ENCODE measurements around the gene DCC.

Gene DCC

GRCh38 chr18:52824126-52824525, 484.1 kb downstream of the DCC start:
- no peak for DNase-seq (ENCODE audit: low read depth in 2 of 2)

DNA sequence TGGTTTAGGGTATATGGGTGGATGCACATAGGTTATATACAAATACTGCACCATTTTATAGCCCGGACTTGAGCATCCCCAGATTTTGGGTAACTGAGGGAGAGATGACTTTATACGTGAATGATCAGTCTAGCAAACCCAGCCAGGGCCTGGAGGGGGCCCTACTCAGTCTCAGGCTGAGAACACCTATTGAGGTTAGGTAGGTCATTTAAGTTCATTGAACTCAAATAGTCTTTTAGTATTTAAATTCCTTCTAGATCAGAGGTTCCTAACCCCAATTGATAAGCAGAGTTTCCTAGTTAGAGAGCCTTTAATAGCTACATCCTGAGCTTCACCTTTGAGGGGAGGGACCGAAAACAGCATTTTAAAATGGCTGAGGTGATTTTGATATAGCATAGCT, 487.0 kb downstream of the DCC start:
- DNase-seq (ENCODE audit: low read depth in 2 of 2) = no peak

DNA sequence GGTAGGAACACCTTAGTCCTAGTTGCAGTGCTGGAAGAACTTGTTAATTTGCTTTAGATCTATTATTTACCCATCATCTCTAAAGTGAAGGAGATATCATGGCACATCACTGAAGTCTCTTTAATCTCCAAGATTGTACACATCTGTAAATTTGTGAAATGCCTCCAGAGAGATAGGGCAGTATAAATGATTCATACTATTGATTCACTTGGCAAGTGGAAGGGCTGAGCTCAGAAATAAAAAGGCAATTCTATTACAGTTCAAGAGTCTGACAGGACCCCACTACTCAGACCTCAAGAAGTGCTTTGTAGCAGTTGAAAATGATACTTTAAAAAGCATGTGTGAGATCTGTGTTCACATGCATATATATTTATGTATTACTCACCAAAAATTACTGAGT, 489.3 kb downstream of the DCC start:
- DNase-seq (ENCODE audit: low read depth in 2 of 2) = no peak

DNA sequence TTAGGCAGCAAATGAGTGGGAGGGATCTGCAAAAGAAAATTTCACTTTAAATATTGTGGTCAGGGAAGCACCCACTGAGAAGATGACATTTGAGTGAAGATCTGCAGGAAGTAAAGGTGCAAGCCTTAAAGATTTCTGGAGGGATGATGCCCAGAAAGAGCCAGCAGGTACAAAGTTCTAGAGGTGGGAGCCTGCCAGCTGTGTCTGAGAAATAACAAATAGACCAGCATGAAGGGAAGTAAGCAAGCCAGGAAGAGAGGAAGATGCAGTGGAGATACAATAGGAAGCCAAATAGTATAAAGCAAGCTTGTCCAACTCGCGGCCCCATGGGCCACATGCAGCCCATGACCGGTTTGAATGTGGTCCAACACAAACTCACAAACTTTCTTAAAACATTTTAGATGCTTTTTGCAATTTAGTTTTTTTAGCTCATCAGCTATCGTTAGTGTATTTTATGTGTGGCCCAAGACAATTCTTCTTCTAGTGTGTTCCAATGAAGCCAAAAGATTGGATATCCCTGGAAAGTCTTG, 489.9 kb downstream of the DCC start:
- no peak for DNase-seq (ENCODE audit: low read depth in 2 of 2)

DNA sequence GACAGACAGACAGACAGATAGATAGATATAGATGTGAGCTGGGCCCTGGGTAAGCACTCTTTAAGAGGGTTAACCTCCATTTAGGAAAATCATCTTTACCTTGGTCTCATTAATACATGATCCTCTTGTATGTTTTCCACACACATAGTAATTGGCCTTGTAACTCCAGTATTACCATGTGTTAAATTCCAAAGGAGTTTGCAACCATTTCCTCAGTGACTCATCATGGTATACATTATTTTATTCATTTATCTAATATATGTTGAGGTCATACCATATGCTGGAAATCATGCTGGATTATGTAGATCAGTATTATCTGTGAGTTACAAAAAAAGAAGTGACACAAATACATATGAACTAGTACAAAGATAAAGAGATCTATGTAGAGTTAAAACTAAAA, 504.3 kb downstream of the DCC start:
- DNase-seq (ENCODE audit: low read depth in 2 of 2) = no peak

GRCh38 chr18:52845036-52845435, 505.0 kb downstream of the DCC start:
- no peak for DNase-seq (ENCODE audit: low read depth in 2 of 2)

DNA sequence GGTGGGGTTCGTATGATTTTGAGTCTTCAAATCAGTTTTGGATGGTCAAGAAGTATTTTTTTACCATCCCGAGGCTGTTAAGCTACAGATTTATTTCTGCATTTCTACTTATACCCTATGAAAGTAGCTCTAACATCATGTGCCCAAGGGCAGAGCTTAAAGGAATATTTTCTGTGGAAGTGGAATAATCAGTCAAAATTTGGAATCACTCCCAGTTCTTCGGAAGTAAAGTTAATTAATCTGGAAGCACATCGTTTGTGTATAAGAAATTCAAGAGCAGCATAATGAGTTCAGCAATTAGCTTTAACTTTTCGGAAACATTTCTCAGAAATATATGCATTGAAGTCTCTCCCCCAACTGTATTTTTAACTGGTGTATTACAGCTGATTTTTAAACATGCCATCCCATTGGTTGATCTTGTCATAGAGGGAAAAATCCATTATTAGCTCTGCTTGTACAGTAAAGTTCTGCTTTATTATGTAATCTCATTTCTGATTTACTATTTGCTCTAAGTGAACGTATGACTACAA, 510.1 kb downstream of the DCC start:
- DNase-seq (ENCODE audit: low read depth in 2 of 2) = no peak

DNA sequence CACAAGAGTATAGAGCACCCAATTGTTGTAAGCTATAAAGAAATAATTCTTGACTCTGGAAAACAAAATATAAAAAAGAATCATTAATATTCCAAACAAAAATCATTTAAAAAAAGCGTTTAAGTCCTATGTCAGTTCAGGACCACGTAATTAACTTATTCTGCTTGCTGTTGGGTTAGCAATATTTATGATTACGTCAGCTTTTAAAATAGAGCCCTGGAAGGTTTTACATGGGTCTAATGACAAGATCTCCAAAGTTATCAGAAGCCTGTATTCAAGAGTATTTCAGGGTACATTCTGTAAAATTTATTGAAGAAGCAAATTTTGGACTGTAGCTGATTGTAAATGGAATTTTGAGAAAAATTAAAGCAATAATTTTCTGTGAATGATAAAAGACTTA, 521.6 kb downstream of the DCC start:
- DNase-seq (ENCODE audit: low read depth in 2 of 2) = no peak

DNA sequence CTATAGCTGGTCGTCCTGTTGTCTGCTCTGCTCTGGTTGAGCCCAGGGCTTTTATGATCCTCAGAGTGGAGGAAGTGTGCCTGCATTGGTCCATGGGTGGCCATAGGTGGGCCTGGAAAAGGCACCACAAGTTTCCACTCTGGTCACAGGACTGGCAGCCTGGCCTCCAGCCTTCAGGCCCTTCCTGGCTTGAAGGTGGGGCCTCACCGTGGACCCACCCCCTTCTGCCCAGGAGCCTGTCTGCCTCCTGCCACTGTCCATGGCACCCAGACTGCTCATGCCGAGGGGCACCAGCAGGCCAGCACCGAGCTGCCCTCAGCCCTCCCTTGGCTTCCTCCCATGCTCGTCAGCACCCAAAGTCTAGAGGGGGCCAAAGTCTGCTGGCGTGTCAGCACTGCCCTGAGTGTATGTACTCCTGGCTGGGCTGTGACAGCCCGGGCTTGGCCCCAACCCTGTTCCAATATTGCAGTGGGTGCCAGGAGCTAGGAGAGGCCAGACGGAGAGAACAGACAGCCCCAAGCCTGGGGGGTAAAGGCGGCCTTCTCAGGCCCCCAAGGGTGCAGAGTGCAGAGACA, 529.4 kb downstream of the DCC start:
- DNase-seq (ENCODE audit: low read depth in 2 of 2) = no peak

DNA sequence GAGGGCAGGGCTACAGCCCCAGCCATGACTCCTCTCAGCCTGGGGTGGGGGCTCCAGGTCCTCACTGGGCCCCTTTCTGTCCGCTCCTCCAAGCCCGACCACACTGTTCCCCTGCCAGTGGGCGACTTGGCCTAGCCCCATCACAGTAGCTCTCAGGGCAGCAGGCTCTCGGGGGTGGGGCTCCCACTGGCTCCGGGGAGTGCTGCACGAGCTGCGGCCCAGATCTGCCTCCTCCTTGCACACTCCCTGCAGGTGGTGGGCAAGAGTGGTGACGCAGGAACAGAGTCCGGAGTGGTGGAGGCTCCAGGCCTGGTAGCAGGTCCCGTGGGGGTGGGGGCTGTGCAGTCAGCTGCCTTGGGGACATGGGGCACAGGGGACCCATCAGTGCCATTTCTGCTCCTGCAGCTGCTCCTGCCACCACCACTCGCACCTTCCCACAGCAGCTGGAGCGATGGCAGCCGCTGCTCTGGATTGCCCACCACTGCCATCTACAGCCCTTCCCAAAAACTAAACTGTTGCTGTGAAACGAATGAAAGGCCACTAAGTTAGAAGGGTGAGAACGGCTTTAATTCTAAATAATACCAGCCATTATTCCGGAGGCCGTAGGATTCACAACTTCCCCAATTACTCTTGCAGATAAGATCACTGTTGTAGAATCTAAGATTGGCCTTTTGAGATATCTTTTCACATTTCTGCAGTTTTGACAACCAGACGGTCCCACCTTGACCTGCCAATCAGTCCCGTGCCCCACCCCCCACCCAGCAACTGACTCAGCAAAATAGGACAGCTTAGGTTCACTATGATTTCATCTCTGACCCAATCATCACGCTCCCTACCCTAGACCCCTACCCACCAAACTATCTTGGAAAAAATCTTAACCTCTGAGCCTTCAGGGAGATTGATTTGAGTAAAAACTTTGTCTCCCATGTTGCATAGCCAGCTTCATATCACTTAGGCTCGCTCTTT, 530.2 kb downstream of the DCC start:
- no peak for DNase-seq (ENCODE audit: low read depth in 2 of 2)

DNA sequence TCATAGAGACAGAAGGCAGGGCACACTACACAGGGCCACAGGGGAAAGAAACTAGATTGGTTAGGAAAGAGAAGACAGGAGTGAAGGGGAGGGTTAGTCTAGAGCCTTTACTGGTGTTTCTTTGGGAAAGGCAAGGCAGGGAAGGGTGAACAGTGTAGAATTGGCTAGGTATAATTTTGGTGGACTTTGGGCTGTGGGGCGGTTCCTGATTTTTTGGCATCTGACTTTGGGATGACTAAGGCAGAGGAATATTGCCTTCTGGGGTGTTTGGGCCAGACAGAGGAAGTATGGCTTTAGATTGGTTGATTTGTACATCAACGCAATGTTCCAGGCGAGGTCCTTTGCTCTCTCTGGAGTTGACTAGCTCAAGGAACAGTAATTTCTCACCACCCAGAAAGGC, 534.8 kb downstream of the DCC start:
- DNase-seq (ENCODE audit: low read depth in 2 of 2) = no peak

DNA sequence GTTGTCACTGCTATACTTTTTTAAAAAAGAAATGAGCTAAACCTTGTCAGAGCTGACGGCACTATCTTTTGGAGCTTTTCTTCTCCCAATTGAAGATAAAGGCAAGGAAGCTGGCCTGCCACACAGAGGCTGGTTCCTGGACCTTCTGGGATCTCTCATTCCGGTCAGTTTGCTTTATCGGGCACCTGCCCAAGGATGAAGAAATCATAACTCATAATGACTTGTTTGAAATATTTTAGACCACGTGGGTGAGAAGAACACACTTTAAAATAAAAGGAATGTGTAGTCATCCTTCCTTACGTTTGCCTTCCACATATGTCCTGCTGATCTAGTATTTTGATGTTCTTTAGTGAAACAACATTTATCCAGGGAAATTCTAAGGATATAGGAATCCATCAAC, 535.7 kb downstream of the DCC start:
- DNase-seq (ENCODE audit: low read depth in 2 of 2) = no peak

DNA sequence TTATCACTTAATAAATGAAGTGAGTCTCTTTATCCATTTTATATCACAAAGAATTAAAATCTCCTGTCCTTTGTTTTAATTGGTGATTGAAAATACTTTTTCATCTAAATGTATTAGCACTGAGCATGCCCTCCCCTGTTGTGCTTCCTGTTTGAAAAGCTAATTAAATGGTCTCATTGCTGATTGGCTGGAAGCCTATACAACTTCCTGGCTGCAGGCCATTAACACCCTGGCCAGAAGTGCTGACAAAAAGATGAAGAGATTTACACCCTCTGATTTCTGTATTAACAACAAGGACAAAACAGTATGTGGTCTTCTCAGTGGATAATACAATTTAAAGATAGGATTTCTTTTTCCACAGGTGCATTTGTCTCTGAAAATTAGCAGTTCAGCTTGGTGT, 548.0 kb downstream of the DCC start:
- no peak for DNase-seq (ENCODE audit: low read depth in 2 of 2)

DNA sequence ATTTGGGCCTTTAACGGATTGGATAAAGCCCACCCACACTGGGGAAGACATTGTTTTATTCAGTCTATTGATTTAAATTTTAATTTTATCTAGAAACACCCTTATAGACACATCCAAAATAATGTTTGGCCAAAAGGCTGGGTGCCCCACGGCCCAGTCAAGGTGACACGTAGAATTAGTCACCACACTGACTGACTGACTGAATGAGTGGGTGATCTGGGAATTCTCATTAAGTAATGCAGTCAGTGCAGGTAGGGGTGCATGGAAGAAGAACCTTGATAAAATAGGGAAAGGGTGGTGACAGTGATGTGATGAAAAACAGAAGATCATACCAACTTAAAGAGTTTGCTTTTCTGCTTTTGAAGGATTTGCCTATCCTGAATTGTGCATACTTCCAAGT, 554.8 kb downstream of the DCC start:
- DNase-seq (ENCODE audit: low read depth in 2 of 2) = no peak

DNA sequence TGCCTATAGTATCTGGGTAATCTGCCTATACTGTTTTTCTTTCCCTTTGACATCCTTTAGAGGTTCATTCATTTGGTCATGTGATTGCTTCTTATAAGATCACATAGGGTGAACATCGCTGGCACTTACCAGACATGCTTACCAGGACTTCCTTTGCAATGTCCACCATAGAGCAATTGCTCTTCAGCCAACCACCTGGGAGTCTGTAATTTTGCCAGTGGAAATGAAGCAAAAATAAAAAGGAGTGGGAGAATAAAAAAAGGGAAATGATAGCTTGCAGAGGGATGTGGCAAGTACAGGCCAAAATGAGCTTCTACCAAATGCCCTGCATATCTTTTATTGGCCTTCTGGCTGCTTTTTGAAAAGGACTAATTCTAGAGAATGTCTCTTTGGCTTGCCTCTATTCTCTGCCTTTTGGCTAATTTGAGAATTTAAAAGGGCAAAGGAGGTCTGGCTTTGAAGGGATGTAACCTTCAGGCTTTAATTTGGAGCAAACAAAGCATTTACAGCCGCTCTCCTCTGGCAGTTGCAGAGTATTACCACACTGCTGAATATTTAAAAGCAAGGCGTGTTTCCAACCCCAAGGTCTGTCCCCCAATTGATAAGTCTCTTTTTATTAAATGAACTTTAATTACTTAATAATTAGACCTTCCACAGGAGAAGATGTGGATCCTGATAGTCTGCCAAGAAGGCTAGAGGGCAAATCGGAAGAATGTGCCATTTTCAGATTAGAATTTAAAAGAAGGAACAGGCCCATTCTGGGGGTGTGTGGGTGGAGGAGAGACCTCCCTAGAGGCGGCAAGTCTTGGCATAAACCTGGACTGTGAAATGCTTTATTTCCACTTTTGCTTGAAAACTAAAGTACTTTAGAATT, 557.9 kb downstream of the DCC start:
- no peak for DNase-seq (ENCODE audit: low read depth in 2 of 2)

DNA sequence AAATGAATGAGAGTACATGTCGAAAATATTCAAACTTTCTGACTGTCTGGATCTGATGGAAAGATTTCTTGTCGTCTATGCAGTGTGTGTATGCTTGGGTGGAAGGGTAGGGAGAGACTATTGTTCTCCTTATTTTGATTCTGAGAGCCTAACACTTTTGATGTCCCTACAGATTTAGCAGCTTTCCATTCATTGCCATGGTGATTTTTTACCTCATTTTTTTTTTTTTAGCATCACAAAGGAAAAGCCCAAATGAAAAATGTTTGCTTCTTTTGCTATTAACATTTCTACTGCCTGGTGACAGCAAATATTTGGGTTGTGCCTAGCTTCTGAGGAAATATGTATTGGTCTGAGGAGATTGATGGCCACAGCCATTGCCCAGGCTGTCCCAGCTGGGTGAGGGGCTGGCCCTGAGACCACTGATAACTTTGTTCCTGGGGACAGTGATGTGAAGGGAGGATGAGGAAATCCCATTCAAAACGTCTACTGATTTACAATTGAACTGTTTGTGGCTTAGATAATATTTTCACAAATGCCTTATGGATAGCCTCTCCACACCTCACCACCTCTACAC, 558.6 kb downstream of the DCC start:
- DNase-seq (ENCODE audit: low read depth in 2 of 2) = no peak

DNA sequence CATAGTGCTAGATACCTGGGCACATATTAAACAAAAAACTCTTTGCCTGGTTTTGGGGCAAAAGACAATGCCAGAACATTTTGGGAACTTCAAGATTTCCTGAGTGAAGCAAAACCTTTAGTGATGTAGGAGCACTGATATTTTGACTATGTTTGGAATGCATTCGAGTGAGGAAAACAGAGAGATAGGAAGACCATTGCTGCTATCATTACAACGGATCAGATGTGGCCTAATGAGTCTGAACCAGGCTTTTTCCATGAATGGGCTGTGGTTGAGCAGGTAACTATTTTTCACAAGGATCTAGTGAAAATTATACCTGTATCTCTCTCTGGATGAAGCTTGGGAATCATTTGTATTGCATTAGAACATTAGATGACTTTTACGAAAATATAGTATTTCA, 562.2 kb downstream of the DCC start:
- DNase-seq (ENCODE audit: low read depth in 2 of 2) = no peak

- no peak for DNase-seq (ENCODE audit: low read depth in 2 of 2)
These were observed 563.9 kb downstream of the DCC start for GRCh38 chr18:52903857-52904256.

DNA sequence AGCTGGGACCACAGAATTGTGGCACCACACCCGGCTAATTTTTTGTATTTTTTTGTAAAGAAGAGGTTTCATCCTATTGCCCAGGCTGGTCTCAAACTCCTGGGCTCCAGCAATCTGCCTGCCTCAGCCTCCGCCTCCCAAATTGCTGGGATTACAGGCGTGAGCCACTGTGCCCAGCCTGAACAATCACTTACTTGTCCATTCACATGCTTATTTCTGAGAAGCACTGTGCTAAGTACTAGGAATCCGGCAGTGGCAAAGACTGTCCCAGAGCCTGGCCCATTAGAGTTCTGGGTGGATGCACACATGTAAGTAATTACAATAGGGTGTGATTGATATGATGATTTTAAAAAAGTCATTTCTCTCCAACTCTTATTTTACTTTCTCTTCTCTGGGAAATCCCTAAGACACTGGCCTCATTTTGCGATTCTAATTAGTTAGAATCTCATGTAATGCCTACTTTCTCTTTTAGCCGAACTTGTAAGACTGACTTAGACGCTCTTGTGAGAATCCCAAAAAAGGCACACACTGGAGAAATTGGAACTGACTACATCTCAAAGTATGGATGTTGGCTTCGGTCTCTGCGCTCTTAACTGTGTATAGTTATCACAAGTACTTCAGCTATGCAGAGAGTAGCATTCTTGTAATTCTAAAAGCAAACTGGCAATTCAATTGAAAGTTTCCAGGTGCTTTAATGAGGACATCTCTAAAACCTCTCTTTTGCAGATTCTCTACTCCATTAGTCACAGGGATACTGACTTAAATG, 567.7 kb downstream of the DCC start:
- no peak for DNase-seq (ENCODE audit: low read depth in 2 of 2)

- DNase-seq (ENCODE audit: low read depth in 2 of 2) = no peak
These were observed 574.2 kb downstream of the DCC start for GRCh38 chr18:52914148-52914547.

GRCh38 chr18:52920665-52921064, 580.7 kb downstream of the DCC start:
- no peak for DNase-seq (ENCODE audit: low read depth in 2 of 2)

All from stimulated activated CD4-positive, alpha-beta T cell treated with anti-CD3 and anti-CD28 coated beads, Interleukin-1b, Interleukin-23, amount 100 ng/mL, for 1 hour (primary cell).